HepG2 (cell line): ENCODE measurements around the gene MYRIP. TPM values are rescaled to one million over a fixed set of nuclear protein-coding genes. Genes with fewer than 3 reads are reported as not detected.

Source experiments
- ATAC-seq: fragments of 200-7000 bp; cut with Tn5 transposase; 3 replicates; pipeline ENCODE4 v1.9.1; 2020; ENCODE audit warnings: mild to moderate bottlenecking, moderate library complexity
- BruUV-seq: library from RNA; stranded (reverse); fragments of 400-500 nt; replicated peaks from 2 replicates; lab custom pipeline; 2021; lab: Mats Ljungman, UMichigan
- CTCF ChIA-PET: fragments of 300-600 bp; formaldehyde crosslinking; extraction: SDS; loops from one replicate; lab custom pipeline; 2021; ENCODE audit warnings: low total read pairs, inconsistent platforms, low intra/inter-chr PET ratio; lab: Yijun Ruan, JAX
- POLR2A ChIA-PET: fragments of 350-600 bp; sonication (Branson Sonifier 250); formaldehyde crosslinking; loops from one replicate; lab custom pipeline; 2020; ENCODE audit warnings: antibody characterized with exemption, inconsistent platforms; lab: Yijun Ruan, JAX
- DNase-seq: peaks from one replicate; pipeline ENCODE4 v3.0.0-alpha.2; 2015; ENCODE audit warnings: low spot score
- FAIRE-seq: peaks from 3 replicates; lab custom pipeline; 2011; peaks lifted over from hg19 to GRCh38; lab: Jason Lieb, UNC
- H2AFZ ChIP-seq: one replicate; pipeline ENCODE4 v1.6.1; 2011; ENCODE audit warnings: low read length, inconsistent platforms
- H3K27ac ChIP-seq: fragments of 300-600 bp; 3 replicates; pipeline ENCODE4 v1.8.0; 2011; ENCODE audit warnings: mixed run types, mild to moderate bottlenecking, mixed read lengths, low read length, inconsistent platforms; ENCODE audit not compliant: insufficient read depth; ENCODE audit errors: extremely low read length
- H3K27me3 ChIP-seq, 2 experiments: fragments of 200-600 bp in 1 of 2; 2 replicates in 1 of 2; 3 replicates in 1 of 2; pipeline versions ENCODE4 v1.6.0 to v1.8.0; 2011; ENCODE audit warnings: low read length in 2 of 2, mild to moderate bottlenecking in 2 of 2, moderate library complexity in 2 of 2, inconsistent platforms in 1 of 2; ENCODE audit not compliant: insufficient read depth in 2 of 2, control insufficient read depth in 1 of 2
- H3K36me3 ChIP-seq, 2 experiments: fragments of 200-600 bp in 1 of 2; replicated peaks in 1 of 2; 2 replicates in 1 of 2; 3 replicates in 1 of 2; pipeline versions ENCODE4 v1.5.1 to v1.8.0; 2011; ENCODE audit warnings: low read length in 2 of 2, inconsistent platforms in 1 of 2; ENCODE audit not compliant: insufficient read depth in 2 of 2, control insufficient read depth in 1 of 2
- H3K4me1 ChIP-seq: 2 replicates; pipeline ENCODE4 v1.5.1; 2012; ENCODE audit warnings: low read length, inconsistent platforms; ENCODE audit not compliant: insufficient read depth
- H3K4me2 ChIP-seq: 2 replicates; pipeline ENCODE4 v1.6.0; 2011; ENCODE audit warnings: low read depth, low read length, inconsistent platforms
- H3K4me3 ChIP-seq, 3 experiments: fragments of 200-600 bp in 1 of 3; sonication (generic), shearing (Covaris generic) in 1 of 3; replicated peaks in 1 of 3; 2 replicates each; pipeline ENCODE4 v1.5.1; 2011 to 2016; ENCODE audit warnings: low read length in 3 of 3, inconsistent platforms in 2 of 3, low read depth in 2 of 3, mild to moderate bottlenecking in 2 of 3, control low read depth in 1 of 3, mixed read lengths in 1 of 3; ENCODE audit not compliant: insufficient read depth in 1 of 3
- H3K79me2 ChIP-seq: one replicate; pipeline ENCODE4 v1.6.1; 2011; ENCODE audit warnings: low read length, inconsistent platforms; ENCODE audit not compliant: insufficient read depth
- H3K9ac ChIP-seq: 2 replicates; pipeline ENCODE4 v1.6.0; 2011; ENCODE audit warnings: mild to moderate bottlenecking, low read depth, low read length, inconsistent platforms; ENCODE audit not compliant: insufficient read depth
- H3K9me3 ChIP-seq: 2 replicates; pipeline ENCODE4 v1.5.1; 2012; ENCODE audit warnings: mild to moderate bottlenecking, low read length
- H4K20me1 ChIP-seq: 2 replicates; pipeline ENCODE4 v1.6.0; 2011; ENCODE audit warnings: inconsistent platforms, mild to moderate bottlenecking, low read length, moderate library complexity; ENCODE audit not compliant: insufficient read depth
- CSRNP1 ChIP-seq: sonication (generic); formaldehyde crosslinking; IDR thresholded peaks from 2 replicates; pipeline ENCODE4 v1.8.1; 2023; ENCODE audit warnings: mild to moderate bottlenecking, missing genetic modification reagents
- ELF1 ChIP-seq: sonication (generic); formaldehyde crosslinking; IDR thresholded peaks from 2 replicates; pipeline ENCODE4 v1.4.0; 2020; ENCODE audit warnings: missing genetic modification reagents
- HES4 ChIP-seq: sonication (generic); formaldehyde crosslinking; IDR thresholded peaks from 2 replicates; pipeline ENCODE4 v1.9.0; 2021; ENCODE audit warnings: mild to moderate bottlenecking, missing genetic modification reagents, borderline replicate concordance
- MIER3 ChIP-seq: IDR thresholded peaks from 2 replicates; pipeline ENCODE4 v1.6.1; 2016; ENCODE audit warnings: missing compliant biosample characterization, borderline replicate concordance
- NR0B2 ChIP-seq: sonication (generic); formaldehyde crosslinking; IDR thresholded peaks from 2 replicates; pipeline ENCODE4 v1.4.0; 2020; ENCODE audit warnings: mild to moderate bottlenecking, missing genetic modification reagents
- TEAD2 ChIP-seq: sonication (generic); formaldehyde crosslinking; IDR thresholded peaks from 2 replicates; pipeline ENCODE4 v1.9.0; 2021; ENCODE audit warnings: missing genetic modification reagents
- ZBTB34 ChIP-seq: sonication (generic); formaldehyde crosslinking; IDR thresholded peaks from 2 replicates; pipeline ENCODE4 v1.8.0; 2022; ENCODE audit warnings: mild to moderate bottlenecking, missing genetic modification reagents
- ZNF18 ChIP-seq: sonication (generic); formaldehyde crosslinking; IDR thresholded peaks from 2 replicates; pipeline ENCODE4 v1.8.0; 2022; ENCODE audit warnings: mild to moderate bottlenecking, missing genetic modification reagents; ENCODE audit not compliant: insufficient replicate concordance
- ZNF44 ChIP-seq: sonication (generic); formaldehyde crosslinking; IDR thresholded peaks from 2 replicates; pipeline ENCODE4 v1.5.1; 2020; ENCODE audit warnings: mild to moderate bottlenecking, missing genetic modification reagents
- ZNF577 ChIP-seq: sonication (generic); formaldehyde crosslinking; IDR thresholded peaks from 2 replicates; pipeline ENCODE4 v1.4.0; 2020; ENCODE audit warnings: mild to moderate bottlenecking, low read depth, missing genetic modification reagents, borderline replicate concordance
- ZNF678 ChIP-seq: sonication (generic); formaldehyde crosslinking; IDR thresholded peaks from 2 replicates; pipeline ENCODE4 v1.4.0; 2020; ENCODE audit warnings: mild to moderate bottlenecking, missing genetic modification reagents
- ZNF788 ChIP-seq: sonication (generic); formaldehyde crosslinking; IDR thresholded peaks from 2 replicates; pipeline ENCODE4 v1.5.0; 2020; ENCODE audit warnings: mild to moderate bottlenecking, missing genetic modification reagents, borderline replicate concordance
- WGBS: methylation state at CpG from one replicate; pipeline ENCODE4 v1.1.6; 2017; ENCODE audit warnings: low lambda C conversion rate; 5-methylcytosine and 5-hydroxymethylcytosine counted together
- in situ Hi-C: cut with HindIII; loops from 2 replicates; pipeline ENCODE4 v1.10.0; 2017; ENCODE audit warnings: low pct_unique_long_range_greater_than_20kb; ENCODE audit not compliant: extremely low pct_ligation_motif_present
- intact Hi-C: fragments of 100-400 bp; cut with micrococcal nuclease; formaldehyde crosslinking; loops from one replicate; pipeline ENCODE4 v1.10.0; 2022; ENCODE audit not compliant: unreplicated experiment
- polyA plus RNA-seq, 8 experiments: library from polyadenylated mRNA; depleted of rRNA in 3 of 8; stranded (reverse) in 7 of 8; unstranded in 1 of 8; fragments of >200 nt; fragmentation: Illumina TruSeq in 4 of 8; extraction: Trizol in 4 of 8; gene quantifications; 2 replicates each; pipeline versions ENCODE4 v1.2.1 to v1.2.3, GENCODE V29; 2011 to 2016; ENCODE audit warnings: low read depth in 4 of 8, missing spikeins in 1 of 8, mixed read lengths in 1 of 8; ENCODE audit not compliant: insufficient read depth in 1 of 8
- total RNA-seq, 5 experiments: library from RNA; depleted of rRNA; stranded (reverse); fragments of >200 nt; fragmentation: Illumina TruSeq; extraction: Trizol; gene quantifications; 2 replicates each; pipeline ENCODE4 v1.2.3, GENCODE V29; 2016; ENCODE audit warnings: low read depth in 1 of 5
- TF ChIP-seq, protein P1 (sequence below): sonication (generic); formaldehyde crosslinking; IDR thresholded peaks from 2 replicates; pipeline ENCODE4 v1.4.0; 2020; ENCODE audit warnings: missing genetic modification reagents, borderline replicate concordance
- TF ChIP-seq, protein P2 (sequence below): conservative IDR thresholded peaks from 2 replicates; pipeline ENCODE4 v1.6.1; 2018; ENCODE audit warnings: missing genetic modification reagents

Gene MYRIP
- total and polyA plus RNA-seq, 2 of the 13 experiments (the other 11 are each of a cell fraction or from before 2014, with no cell fraction given): 0.64 to 0.84 TPM

- intact Hi-C loops (no loop called here), in situ Hi-C loops (no loop called here)
- no peak for DNase-seq
- no peaks in the 10 kb centered on the region for H3K36me3 ChIP-seq
- H3K27ac ChIP-seq: no peak overlapping the region
- no peak overlapping the region for H3K9ac ChIP-seq
- ATAC-seq: no peak
- H4K20me1 ChIP-seq: no peaks in the 10 kb centered on the region
- no peaks in the 10 kb centered on the region for H3K79me2 ChIP-seq
- no peaks in the 10 kb centered on the region for H3K9me3 ChIP-seq
- TF ChIP-seq ZNF577 (CRISPR knock-in tag): no peak
- no peak for TF ChIP-seq ZNF18
- no peak for TF ChIP-seq ZNF44 (CRISPR knock-in tag)
- no peak for TF ChIP-seq ZNF678
- TF ChIP-seq ELF1 (CRISPR knock-in tag): no peak
- TF ChIP-seq MIER3 (CRISPR knock-in tag): no peak
- TF ChIP-seq ZBTB34 (CRISPR knock-in tag): no peak
- TF ChIP-seq ZNF788 (CRISPR knock-in tag): no peak
- TF ChIP-seq TEAD2 (CRISPR knock-in tag): no peak
- TF ChIP-seq, protein P1, sequence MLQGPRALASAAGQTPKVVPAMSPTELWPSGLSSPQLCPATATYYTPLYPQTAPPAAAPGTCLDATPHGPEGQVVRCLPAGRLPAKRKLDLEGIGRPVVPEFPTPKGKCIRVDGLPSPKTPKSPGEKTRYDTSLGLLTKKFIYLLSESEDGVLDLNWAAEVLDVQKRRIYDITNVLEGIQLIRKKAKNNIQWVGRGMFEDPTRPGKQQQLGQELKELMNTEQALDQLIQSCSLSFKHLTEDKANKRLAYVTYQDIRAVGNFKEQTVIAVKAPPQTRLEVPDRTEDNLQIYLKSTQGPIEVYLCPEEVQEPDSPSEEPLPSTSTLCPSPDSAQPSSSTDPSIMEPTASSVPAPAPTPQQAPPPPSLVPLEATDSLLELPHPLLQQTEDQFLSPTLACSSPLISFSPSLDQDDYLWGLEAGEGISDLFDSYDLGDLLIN (CRISPR knock-in tag): no peak
- TF ChIP-seq NR0B2 (CRISPR knock-in tag): no peak
- TF ChIP-seq, protein P2, sequence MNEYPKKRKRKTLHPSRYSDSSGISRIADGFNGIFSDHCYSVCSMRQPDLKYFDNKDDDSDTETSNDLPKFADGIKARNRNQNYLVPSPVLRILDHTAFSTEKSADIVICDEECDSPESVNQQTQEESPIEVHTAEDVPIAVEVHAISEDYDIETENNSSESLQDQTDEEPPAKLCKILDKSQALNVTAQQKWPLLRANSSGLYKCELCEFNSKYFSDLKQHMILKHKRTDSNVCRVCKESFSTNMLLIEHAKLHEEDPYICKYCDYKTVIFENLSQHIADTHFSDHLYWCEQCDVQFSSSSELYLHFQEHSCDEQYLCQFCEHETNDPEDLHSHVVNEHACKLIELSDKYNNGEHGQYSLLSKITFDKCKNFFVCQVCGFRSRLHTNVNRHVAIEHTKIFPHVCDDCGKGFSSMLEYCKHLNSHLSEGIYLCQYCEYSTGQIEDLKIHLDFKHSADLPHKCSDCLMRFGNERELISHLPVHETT (CRISPR knock-in tag): no peak
- TF ChIP-seq CSRNP1 (CRISPR knock-in tag): no peak
- no peak for TF ChIP-seq HES4 (CRISPR knock-in tag)
- ChIA-PET CTCF (no interaction called here), POLR2A (no interaction called here)
- 82% methylated on average over 4 of the region's 4 CpGs for WGBS
- no peaks in the 10 kb centered on the region; a peak in 1 of 5 replicates for H3K27me3 ChIP-seq
- no TSS peak for BruUV-seq
- H3K4me1 ChIP-seq: no peaks in the 10 kb centered on the region
- H3K4me3 ChIP-seq: no peak overlapping the region
- H2AFZ ChIP-seq: no peak overlapping the region
- H3K4me2 ChIP-seq: no peak overlapping the region
- FAIRE-seq: no peak
Observed at GRCh38 chr3:40104441-40104840, 295.0 kb downstream of the MYRIP start.
